GM12864 (cell line): ENCODE results near the gene COL9A1.

Experiments used
- DNase-seq: peaks from one replicate; pipeline ENCODE4 v3.0.0-alpha.2; 2011; ENCODE audit warnings: low read depth
- H3K4me3 ChIP-seq: 2 replicates; pipeline ENCODE4 v1.5.1; 2011; ENCODE audit warnings: mild to moderate bottlenecking, low read depth, low read length, control low read depth
- CTCF ChIP-seq: IDR thresholded peaks from 2 replicates; pipeline ENCODE4 v1.5.1; 2011; ENCODE audit warnings: low read depth, mild to moderate bottlenecking, moderate library complexity, low read length, control low read depth, inconsistent platforms; ENCODE audit errors: missing control alignments

The COL9A1 gene

GRCh38 chr6:70198785-70199184 lies 104.1 kb downstream of the COL9A1 start:
- DNase-seq, result no peak
- H3K4me3 ChIP-seq, result no peak overlapping the region
- no peak for TF ChIP-seq CTCF

- DNase-seq, result no peak
- no peak overlapping the region for H3K4me3 ChIP-seq
- no peak for TF ChIP-seq CTCF
Observed at GRCh38 chr6:70196531-70196930, 106.4 kb downstream of the COL9A1 start.

GRCh38 chr6:70194421-70194820 lies 108.5 kb downstream of the COL9A1 start:
- no peak overlapping the region for H3K4me3 ChIP-seq
- TF ChIP-seq CTCF, result no peak
- DNase-seq, result no peak

- H3K4me3 ChIP-seq, result no peak overlapping the region
- no peak for TF ChIP-seq CTCF
- no peak for DNase-seq
Observed at GRCh38 chr6:70188202-70188601, 114.7 kb downstream of the COL9A1 start.

- TF ChIP-seq CTCF, result no peak
- DNase-seq, result no peak
Observed at GRCh38 chr6:70186461-70186860, 116.4 kb downstream of the COL9A1 start.

GRCh38 chr6:70184723-70185122 lies 118.2 kb downstream of the COL9A1 start:
- no peak for TF ChIP-seq CTCF
- no peak overlapping the region for H3K4me3 ChIP-seq
- no peak for DNase-seq

More at GRCh38 chr6:70186461-70186860, 116.4 kb downstream of the COL9A1 start:
- no peak overlapping the region for H3K4me3 ChIP-seq

GRCh38 chr6:70183538-70183937 lies 119.3 kb downstream of the COL9A1 start:
- no peak for DNase-seq
- no peak for TF ChIP-seq CTCF
- no peak overlapping the region for H3K4me3 ChIP-seq
